PC-9 (cell line): Measurements from ENCODE around the gene MMP2.

Experiments
- CTCF ChIP-seq: fragments of 200-600 bp; sonication (generic); conservative IDR thresholded peaks from 2 replicates; pipeline ENCODE4 v1.6.1; 2017; ENCODE audit warnings: mixed run types, antibody characterized with exemption, mild to moderate bottlenecking, moderate library complexity
- EZH2 ChIP-seq: fragments of 200-600 bp; sonication (generic); IDR thresholded peaks from 2 replicates; pipeline ENCODE4 v1.8.0; 2017; ENCODE audit warnings: antibody characterized with exemption, low read depth

- TF ChIP-seq CTCF, result no peak
- TF ChIP-seq EZH2, result no peak
Observed at GRCh38 chr16:55464375-55464774, 14.6 kb upstream of the MMP2 start.
